DOHH2 (cell line): ENCODE results near the gene AP1B1.

Source experiments
- H3F3A ChIP-seq: fragments of 200-600 bp; sonication (generic), shearing (Covaris generic); 2 replicates; pipeline ENCODE4 v1.6.0; 2016; ENCODE audit warnings: antibody characterized with exemption, mild to moderate bottlenecking; ENCODE audit not compliant: control insufficient read depth, insufficient read depth
- H3K27ac ChIP-seq: fragments of 200-600 bp; sonication (generic); 2 replicates; pipeline ENCODE4 v1.5.1; 2014; ENCODE audit warnings: low read depth, mild to moderate bottlenecking, low read length, moderate library complexity
- H3K27me3 ChIP-seq: fragments of 200-600 bp; sonication (generic); 2 replicates; pipeline ENCODE4 v1.6.1; 2014; ENCODE audit warnings: mild to moderate bottlenecking, low read length, mixed read lengths; ENCODE audit not compliant: control insufficient read depth
- H3K36me3 ChIP-seq: fragments of 200-600 bp; sonication (generic); 2 replicates; pipeline ENCODE4 v1.6.1; 2014; ENCODE audit warnings: mild to moderate bottlenecking, low read length, moderate library complexity, mixed read lengths; ENCODE audit not compliant: control insufficient read depth
- H3K4me1 ChIP-seq: fragments of 200-600 bp; sonication (generic); 2 replicates; pipeline ENCODE4 v1.6.1; 2014; ENCODE audit warnings: mild to moderate bottlenecking, low read length, mixed read lengths; ENCODE audit not compliant: control insufficient read depth
- H3K4me2 ChIP-seq: fragments of 200-600 bp; sonication (generic); 2 replicates; pipeline ENCODE4 v1.6.0; 2014; ENCODE audit warnings: mild to moderate bottlenecking, low read length, moderate library complexity
- H3K4me3 ChIP-seq: fragments of 200-600 bp; sonication (generic); 2 replicates; pipeline ENCODE4 v1.5.1; 2014; ENCODE audit warnings: mild to moderate bottlenecking, low read length, mixed read lengths
- H3K79me2 ChIP-seq: fragments of 200-600 bp; sonication (generic); 2 replicates; pipeline ENCODE4 v1.6.1; 2014; ENCODE audit warnings: mild to moderate bottlenecking, low read length, mixed read lengths; ENCODE audit not compliant: control insufficient read depth
- H3K9me2 ChIP-seq: fragments of 200-600 bp; sonication (generic); replicated peaks from 2 replicates; pipeline ENCODE4 v1.6.1; 2014; ENCODE audit warnings: mild to moderate bottlenecking, low read length, mixed read lengths; ENCODE audit not compliant: control insufficient read depth
- H3K9me3 ChIP-seq: fragments of 200-600 bp; sonication (generic); 2 replicates; pipeline ENCODE4 v1.6.1; 2014; ENCODE audit warnings: antibody characterized with exemption, low read length, mixed read lengths; ENCODE audit not compliant: control insufficient read depth, insufficient read depth
- H4K20me1 ChIP-seq: fragments of 200-600 bp; sonication (generic); 2 replicates; pipeline ENCODE4 v1.6.0; 2014; ENCODE audit warnings: low read depth, mild to moderate bottlenecking, antibody characterized with exemption, low read length, moderate library complexity; ENCODE audit not compliant: control insufficient read depth, insufficient read depth
- EZH2phosphoT487 ChIP-seq: fragments of 200-600 bp; sonication (generic); IDR thresholded peaks from 2 replicates; pipeline ENCODE4 v1.6.1; 2017; ENCODE audit warnings: borderline replicate concordance, mild to moderate bottlenecking, antibody characterized with exemption, low read length, moderate library complexity, mixed read lengths
- TF ChIP-seq, protein P1 (sequence below): fragments of 200-600 bp; sonication (generic); IDR thresholded peaks from one replicate; pipeline ENCODE4 v1.5.1; 2014; ENCODE audit warnings: antibody characterized with exemption, mild to moderate bottlenecking, low read depth, low read length; ENCODE audit not compliant: poor library complexity, severe bottlenecking

AP1B1 gene

DNA sequence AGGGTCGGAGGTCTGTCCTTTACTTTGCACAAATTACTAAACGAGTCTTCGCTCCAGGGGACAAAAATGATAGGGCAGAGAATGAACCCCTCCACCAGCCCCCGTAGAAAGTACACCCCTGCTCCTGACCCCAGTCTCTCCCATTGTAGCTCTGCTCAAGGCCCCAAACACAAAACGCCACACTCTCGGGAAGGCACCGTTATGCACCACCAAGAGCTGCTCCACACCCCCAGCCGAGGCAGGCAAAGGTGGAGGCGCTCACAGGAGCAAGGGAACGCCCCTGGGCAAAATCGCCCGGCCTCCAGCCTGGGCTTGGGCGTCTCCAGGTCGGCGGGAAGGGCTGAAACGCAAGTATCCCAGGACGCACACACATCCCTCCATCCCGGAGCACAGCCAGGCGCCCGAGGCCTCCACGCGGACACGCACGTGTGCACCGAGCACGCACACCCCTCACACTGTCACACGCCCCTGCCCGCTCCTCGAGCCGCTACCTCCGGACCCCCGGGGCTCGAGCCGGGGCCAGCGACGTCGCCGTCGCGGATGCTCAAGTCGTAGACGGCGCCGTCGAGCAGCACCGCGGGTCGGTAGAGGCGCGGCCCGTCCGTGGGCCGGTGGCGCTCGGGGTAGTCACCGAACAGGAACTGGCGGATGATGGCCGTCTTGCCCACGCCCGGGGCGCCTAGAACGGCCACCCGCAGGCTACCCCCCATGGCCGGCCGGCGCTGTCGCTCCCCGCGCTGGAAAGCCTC is 73.7 kb downstream of the AP1B1 start:
- Histone ChIP-seq H3K9me2 (no peaks in the 10 kb centered on the region), H3K9me3 (no peaks in the 10 kb centered on the region), H3K36me3 (no peaks in the 10 kb centered on the region), H3K4me3 (no peak overlapping the region), H3K4me1 (0 out of 2 replicates have a peak, but pooled peaks cover 2% of the 10 kb centered on the region), H3K27me3 (peaks cover 16% of the 10 kb centered on the region), H4K20me1 (no peaks in the 10 kb centered on the region), H3K79me2 (no peaks in the 10 kb centered on the region), H3K4me2 (no peak overlapping the region), H3K27ac (no peak overlapping the region), H3F3A (0 out of 2 replicates have a peak, but pooled peaks cover 4% of the 10 kb centered on the region)
- no peak for TF ChIP-seq EZH2phosphoT487
- TF ChIP-seq, protein P1, sequence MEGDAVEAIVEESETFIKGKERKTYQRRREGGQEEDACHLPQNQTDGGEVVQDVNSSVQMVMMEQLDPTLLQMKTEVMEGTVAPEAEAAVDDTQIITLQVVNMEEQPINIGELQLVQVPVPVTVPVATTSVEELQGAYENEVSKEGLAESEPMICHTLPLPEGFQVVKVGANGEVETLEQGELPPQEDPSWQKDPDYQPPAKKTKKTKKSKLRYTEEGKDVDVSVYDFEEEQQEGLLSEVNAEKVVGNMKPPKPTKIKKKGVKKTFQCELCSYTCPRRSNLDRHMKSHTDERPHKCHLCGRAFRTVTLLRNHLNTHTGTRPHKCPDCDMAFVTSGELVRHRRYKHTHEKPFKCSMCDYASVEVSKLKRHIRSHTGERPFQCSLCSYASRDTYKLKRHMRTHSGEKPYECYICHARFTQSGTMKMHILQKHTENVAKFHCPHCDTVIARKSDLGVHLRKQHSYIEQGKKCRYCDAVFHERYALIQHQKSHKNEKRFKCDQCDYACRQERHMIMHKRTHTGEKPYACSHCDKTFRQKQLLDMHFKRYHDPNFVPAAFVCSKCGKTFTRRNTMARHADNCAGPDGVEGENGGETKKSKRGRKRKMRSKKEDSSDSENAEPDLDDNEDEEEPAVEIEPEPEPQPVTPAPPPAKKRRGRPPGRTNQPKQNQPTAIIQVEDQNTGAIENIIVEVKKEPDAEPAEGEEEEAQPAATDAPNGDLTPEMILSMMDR: no peak

DNA sequence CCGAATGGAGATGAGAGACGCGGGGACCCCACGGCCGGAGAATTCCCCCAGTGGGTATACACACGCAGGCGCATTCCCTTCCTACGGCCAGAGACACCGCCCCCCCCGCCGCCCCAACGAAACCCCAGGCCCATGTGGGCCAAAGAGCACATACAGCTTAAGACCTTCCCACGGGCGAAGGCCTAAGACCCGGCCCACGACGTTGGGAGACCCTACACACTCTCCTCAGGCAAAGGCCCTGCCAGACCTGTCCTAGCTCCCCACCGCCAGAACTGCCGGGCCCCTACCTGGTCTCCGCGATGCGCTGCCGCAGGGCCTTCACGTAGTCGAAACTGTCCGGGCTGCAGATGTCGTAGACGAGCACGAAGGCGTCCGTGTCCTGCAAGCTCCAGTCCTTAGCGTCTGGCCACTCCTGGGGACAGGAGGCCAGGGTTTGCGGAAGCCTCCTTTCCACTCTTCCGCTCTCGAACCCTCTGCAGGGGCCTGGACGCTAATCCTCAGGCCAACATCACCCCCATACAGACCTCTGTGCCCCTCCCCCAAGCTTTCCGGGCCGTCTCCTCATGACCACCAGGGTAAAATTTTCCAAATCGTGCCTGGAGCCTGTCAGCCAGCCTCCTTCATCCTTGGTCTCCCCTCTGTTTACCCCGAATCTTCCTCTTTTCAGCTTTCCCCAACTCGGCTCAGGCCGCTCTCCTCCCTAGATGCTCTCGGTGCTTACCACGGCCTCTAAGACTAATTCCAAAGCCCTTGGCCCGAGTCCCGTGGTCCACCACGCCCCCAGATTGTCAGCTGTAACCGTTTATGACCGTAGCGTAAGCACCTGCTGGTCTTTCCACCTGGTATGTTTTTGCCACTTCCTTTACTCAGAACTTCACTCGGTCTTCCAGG is 74.5 kb downstream of the AP1B1 start:
- H4K20me1 ChIP-seq: no peaks in the 10 kb centered on the region
- H3K4me2 ChIP-seq: no peak overlapping the region
- H3K36me3 ChIP-seq: no peaks in the 10 kb centered on the region
- H3K9me3 ChIP-seq: no peaks in the 10 kb centered on the region
- H3K27me3 ChIP-seq: peaks cover 16% of the 10 kb centered on the region
- H3K4me3 ChIP-seq: no peak overlapping the region
- no peak overlapping the region for H3K27ac ChIP-seq
- 0 out of 2 replicates have a peak, but pooled peaks cover 4% of the 10 kb centered on the region for H3F3A ChIP-seq
- TF ChIP-seq, protein P1: no peak
- no peak for TF ChIP-seq EZH2phosphoT487
- H3K9me2 ChIP-seq: no peaks in the 10 kb centered on the region
- H3K79me2 ChIP-seq: no peaks in the 10 kb centered on the region
- H3K4me1 ChIP-seq: 0 out of 2 replicates have a peak, but pooled peaks cover 2% of the 10 kb centered on the region

DNA sequence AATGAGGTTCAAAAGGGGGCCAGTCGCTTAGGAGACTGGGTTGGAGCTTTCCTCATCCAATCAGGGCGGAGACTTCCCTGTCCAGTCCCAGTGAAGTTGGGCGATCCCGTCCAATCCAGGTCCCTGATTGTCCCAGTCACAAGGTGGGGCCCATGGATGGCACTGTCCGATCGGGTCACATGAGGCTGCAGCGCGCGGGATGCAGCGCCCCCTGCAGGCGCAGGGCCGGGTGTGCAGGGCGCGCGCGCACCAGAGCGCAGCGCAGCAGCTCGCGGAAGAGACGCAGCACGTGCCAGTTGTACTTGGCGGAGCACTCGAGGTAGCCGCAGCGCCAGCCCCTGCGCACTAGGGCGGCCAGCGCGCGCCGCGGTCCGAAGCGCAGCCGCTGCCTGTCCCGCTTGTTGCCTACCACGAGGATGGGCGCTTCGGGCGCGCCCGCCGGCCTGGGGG is 75.2 kb downstream of the AP1B1 start:
- Histone ChIP-seq H3K27me3 (peaks cover 16% of the 10 kb centered on the region), H3K9me3 (no peaks in the 10 kb centered on the region), H3K27ac (no peak overlapping the region), H3K36me3 (no peaks in the 10 kb centered on the region), H3K9me2 (no peaks in the 10 kb centered on the region), H3K4me3 (no peak overlapping the region), H3K4me1 (0 out of 2 replicates have a peak, but pooled peaks cover 2% of the 10 kb centered on the region), H3F3A (0 out of 2 replicates have a peak, but pooled peaks cover 4% of the 10 kb centered on the region), H4K20me1 (no peaks in the 10 kb centered on the region), H3K79me2 (no peaks in the 10 kb centered on the region), H3K4me2 (no peak overlapping the region)
- TF ChIP-seq EZH2phosphoT487: no peak
- TF ChIP-seq, protein P1: peak; percentile 63
